ENCODE measurements around the gene VCP.
"Not testable (repeated sequence)": the region's sequence is repeated elsewhere in the genome, so short reads cannot be mapped to it uniquely, and the experiment has no call there.

Gene VCP

DNA sequence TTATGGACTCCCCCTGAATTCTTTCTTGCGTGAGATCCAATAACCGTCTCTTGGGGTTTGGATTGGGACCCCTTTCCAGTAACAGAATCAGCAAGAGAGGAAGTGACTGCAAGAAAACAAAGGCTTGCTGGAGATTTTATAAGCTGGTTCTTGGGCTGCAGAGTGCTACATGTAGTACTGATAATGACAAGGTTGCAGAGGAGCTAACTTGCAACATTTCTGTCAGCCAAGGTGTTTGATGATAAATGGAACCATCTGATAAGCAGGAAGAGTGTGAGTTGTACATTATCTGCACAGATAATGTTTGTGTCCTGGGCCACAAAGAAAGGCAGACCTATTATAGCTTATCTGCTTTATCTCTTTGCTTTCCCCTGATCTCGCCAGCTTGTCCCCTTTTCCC is 45.8 kb downstream of the VCP start:
- TF ChIP-seq, protein P1, sequence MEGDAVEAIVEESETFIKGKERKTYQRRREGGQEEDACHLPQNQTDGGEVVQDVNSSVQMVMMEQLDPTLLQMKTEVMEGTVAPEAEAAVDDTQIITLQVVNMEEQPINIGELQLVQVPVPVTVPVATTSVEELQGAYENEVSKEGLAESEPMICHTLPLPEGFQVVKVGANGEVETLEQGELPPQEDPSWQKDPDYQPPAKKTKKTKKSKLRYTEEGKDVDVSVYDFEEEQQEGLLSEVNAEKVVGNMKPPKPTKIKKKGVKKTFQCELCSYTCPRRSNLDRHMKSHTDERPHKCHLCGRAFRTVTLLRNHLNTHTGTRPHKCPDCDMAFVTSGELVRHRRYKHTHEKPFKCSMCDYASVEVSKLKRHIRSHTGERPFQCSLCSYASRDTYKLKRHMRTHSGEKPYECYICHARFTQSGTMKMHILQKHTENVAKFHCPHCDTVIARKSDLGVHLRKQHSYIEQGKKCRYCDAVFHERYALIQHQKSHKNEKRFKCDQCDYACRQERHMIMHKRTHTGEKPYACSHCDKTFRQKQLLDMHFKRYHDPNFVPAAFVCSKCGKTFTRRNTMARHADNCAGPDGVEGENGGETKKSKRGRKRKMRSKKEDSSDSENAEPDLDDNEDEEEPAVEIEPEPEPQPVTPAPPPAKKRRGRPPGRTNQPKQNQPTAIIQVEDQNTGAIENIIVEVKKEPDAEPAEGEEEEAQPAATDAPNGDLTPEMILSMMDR (IDR thresholded peaks at IDR 0.05; ENCODE audit: control insufficient read depth, extremely low read depth, insufficient read depth), result no peak
- no peak overlapping the region for H3K4me3 ChIP-seq (ENCODE audit: low read depth, low read length)
- no peak for DNase-seq (ENCODE audit: low read depth)

DNA sequence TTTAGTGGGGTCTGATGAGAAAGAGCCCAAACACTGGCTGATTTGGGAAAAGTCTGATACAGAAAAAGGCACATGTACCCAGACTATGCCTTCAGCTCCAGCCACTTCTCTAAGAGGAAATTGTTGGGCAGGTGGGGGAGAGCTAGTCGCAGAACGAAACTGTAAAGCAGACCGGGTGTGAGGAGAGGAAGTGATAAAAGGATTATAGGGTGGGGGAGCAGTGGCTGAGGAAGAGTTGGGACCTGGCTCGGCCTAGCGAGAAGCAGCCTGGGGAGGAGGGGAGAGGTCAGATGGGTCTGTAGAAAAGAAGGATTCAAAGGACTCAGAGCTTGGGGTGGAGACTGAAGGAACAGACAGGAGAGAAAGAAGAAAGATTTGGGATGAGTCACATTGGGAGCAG is 49.0 kb downstream of the VCP start:
- DNase-seq (ENCODE audit: low read depth), result not testable (repeated sequence)

DNA sequence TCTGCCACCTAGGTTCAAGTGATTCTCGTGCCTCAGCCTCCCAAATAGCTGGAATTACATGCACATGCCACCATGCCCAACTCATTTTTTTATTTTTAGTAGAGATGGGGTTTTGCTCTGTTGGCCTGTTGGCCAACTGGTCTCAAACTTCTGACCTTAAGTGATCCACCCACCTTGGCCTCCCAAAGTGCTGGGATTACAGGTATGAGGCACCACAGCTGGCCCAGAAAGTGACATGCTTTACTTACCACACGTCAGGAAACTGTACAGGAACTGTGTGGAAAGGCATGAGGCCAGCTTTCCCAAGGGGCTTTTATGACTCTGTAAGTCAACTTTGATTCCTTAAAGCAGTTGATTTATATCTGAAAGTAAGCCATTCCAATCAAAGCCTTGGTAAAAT is 57.9 kb downstream of the VCP start:
- TF ChIP-seq, protein P1 (IDR thresholded peaks at IDR 0.05; ENCODE audit: control insufficient read depth, extremely low read depth, insufficient read depth), result no peak
- no peak overlapping the region for H3K4me3 ChIP-seq (ENCODE audit: low read depth, low read length)
- DNase-seq (ENCODE audit: low read depth), result no peak

More for the DNA sequence above, 49.0 kb downstream of the VCP start:
- H3K4me3 ChIP-seq (ENCODE audit: low read depth, low read length), result not testable (repeated sequence)

DNA sequence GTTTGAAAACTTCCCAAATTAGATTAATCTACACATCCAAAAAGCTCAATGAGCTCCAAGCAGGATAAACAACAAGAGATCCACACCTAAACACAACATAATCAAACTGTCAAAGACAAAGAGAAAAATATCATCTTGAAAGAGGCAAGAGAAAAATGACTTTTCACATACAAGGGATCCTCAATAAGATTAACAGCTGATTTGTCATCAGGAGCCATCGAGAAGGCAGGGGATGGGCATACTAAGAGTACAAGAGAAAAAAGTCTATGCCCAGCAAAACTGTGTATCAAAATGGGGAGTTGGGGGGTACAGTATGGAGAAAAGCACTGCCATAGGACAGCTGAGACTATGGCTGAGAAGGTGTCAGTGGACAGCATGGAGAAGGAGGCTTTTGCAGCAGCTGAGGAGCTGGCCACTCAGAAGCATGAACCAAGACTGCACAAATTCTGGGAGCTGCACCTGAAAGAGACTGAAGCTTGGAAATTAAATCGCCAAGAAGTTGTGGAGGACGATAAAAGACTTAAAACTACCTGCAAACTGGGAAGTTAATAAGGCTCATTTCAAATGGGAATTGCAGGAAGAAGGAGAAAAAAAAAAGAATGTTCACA is 62.0 kb downstream of the VCP start:
- TF ChIP-seq, protein P1 (IDR thresholded peaks at IDR 0.05; ENCODE audit: control insufficient read depth, extremely low read depth, insufficient read depth), result no peak
- no peak for DNase-seq (ENCODE audit: low read depth)

More for the DNA sequence above, 62.0 kb downstream of the VCP start:
- H3K4me3 ChIP-seq (ENCODE audit: low read depth, low read length), result no peak overlapping the region

Measured in LNCaP clone FGC (cell line).